Right lobe of liver (tissue), 4 donors: ENCODE measurements around the gene GGTA1.

Experiments
- CTCF ChIP-seq, 4 donors: fragments of 200-600 bp in 3 of 4; fragments of 450-650 bp in 1 of 4; IDR thresholded peaks; one replicate each; pipeline versions ENCODE4 v1.5.1 to v1.8.0; 2016 to 2022; ENCODE audit warnings: antibody characterized with exemption in 4 of 4, mild to moderate bottlenecking in 2 of 4
- POLR2A ChIP-seq: fragments of 450-650 bp; IDR thresholded peaks from one replicate; pipeline ENCODE4 v1.6.1; 2017; ENCODE audit warnings: antibody characterized with exemption, mild to moderate bottlenecking
- donor health status: DM: no; HTN: no; CAD: no.
- donor health status: DM: no; HTN: no; CAD: no.
- donor health status: DM: no; HTN: yes; CAD: no.

GRCh38 chr9:121443981-121444380 is 55.7 kb downstream of the GGTA1 start:
- TF ChIP-seq CTCF (IDR thresholded peaks at IDR 0.05): no peak
- TF ChIP-seq POLR2A: no peak
